C4-2B (cell line): ENCODE results near the gene MAP3K7CL.

ENCODE experiments used
- CTCF ChIP-seq: fragments of 450-650 bp; conservative IDR thresholded peaks from 2 replicates; pipeline ENCODE4 v1.5.1; 2017; ENCODE audit warnings: mild to moderate bottlenecking
- ZFX ChIP-seq: fragments of 450-650 bp; IDR thresholded peaks from 2 replicates; pipeline ENCODE4 v1.6.1; 2017

- TF ChIP-seq CTCF (no peak), ZFX (no peak)
These were observed 53.6 kb downstream of the MAP3K7CL start for GRCh38 chr21:29184037-29184436.
